ENCODE measurements around the gene MOB3C.

MOB3C gene

DNA sequence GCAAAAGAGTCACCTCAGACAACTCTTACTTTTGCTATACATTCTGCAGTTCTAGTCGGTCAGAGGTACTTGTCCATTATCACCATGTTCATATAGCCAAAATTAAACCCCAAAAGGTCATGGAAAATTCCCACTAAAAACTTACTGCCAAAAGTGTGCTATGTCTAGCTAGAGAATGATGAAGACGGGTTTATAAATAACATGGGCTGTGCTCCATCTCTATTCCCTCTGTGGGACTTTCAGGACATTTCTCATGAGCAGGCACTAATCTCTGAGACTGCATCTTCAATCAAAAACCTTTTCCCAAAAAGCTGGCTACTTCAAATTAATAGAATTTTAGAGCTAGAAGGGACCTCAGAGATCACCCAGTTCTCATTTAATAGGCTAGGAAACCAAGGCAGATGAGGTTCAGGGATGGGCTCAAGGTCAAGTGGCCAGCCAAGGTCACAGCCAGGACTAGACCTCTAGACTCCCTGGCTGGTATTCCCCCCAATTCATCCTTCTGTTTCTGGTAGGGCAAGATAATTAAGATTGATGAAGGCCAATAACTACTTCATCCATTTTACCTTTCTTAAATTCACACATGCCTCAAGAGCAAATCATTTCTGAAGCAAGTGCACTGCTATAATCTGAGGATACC lies 21.0 kb upstream of the MOB3C start:
- DNase-seq (ENCODE audit: low read depth), result no peak

DNA sequence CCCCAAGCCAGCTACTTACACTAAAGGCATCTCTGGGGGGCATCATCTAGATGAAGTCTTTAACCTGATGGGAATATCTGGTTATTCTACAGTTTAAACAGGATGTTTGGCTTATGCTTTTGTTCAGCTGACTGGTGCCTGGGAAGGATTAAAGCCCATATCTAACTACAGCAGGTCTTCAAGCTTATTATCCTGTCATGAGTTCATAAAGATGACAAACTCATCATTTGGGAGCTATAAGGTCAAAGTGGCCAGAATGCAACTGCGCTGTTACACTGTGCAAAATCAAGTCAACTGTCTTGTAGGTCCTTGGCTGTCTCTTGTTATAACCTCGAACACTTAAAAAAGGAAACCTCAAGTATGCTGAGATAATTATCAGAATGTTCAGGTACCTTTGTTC lies 18.6 kb upstream of the MOB3C start:
- DNase-seq (ENCODE audit: low read depth), result no peak

DNA sequence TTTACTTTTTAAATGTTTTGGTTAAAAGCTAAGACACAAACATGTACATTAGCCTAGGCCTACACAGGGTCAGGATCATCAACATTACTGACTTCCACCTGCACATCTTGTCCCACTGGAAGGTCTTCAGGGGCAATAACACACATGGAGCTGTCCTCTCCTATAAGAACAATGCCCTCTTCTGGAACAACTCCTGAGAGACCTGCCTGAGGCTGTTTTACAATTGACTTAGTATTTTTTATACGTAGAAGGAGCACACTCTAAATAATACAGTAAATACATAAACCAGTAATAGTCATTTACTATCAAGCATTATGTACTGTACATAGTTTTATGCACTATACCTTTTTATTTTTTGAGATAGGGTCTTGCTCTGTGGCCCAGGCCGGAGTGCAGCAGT lies 14.1 kb upstream of the MOB3C start:
- DNase-seq (ENCODE audit: low read depth), result no peak

DNA sequence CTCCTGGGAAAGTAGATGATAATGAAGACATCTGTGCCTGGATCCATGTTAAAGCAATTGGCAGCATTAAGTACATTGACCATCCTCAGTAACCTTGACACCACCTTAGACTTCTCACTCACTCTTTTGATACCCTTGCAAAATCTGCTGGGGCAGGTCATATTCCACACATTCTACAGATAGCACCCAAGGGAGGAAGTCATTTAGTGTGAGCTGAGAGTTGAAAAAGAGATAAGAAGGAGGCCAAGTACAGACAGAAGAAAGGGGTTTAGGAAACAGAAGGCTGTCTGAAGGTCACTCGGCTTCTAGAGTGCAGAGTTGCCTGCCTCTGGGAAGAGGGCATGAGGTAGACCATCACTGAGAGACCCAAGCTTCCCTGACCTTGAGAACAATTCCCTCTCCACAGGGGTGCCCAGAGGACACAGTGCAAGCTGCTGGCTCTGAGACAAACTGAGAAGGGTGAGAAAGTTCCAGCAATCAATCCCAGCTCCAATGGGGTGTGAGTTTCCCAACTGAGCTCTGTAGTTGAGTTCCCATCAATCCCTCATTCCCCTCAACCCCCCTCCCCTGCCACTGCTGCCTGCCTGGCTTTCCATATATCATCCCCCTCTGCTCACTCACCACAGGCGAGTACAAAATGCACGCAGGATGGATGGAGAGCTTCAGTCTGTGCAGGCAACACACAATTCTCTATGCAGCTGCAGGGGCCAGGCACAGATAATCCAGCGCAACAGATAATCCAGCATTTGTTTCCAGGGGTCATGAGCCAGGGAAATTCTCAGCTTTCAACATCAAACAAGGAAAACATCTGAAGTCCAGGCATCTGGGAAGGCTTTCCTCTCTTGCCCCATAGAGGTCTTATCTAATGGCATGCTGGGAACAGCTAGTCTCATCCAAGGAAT lies 7.4 kb upstream of the MOB3C start:
- DNase-seq (ENCODE audit: low read depth), result no peak

DNA sequence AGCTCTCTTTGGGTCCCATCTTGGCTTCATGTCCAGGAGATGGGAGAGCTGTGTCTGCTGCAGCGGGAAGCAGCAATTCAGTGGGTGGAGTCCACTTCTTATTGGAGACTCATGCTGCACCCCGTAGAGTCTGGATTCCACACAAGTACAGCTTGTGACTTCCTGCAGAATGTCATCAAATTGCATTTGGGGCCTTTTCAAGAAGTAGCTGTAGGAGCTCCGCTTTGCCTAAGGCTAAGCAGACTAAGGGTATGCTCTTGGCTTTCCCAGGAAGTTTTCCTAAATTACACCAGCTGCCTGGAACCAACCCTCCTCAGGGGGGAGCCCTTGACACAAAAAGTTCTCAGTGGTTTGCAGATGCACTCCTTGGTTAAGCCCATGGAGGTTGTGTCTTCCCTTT lies 5.7 kb upstream of the MOB3C start:
- no peak for DNase-seq (ENCODE audit: low read depth)

DNA sequence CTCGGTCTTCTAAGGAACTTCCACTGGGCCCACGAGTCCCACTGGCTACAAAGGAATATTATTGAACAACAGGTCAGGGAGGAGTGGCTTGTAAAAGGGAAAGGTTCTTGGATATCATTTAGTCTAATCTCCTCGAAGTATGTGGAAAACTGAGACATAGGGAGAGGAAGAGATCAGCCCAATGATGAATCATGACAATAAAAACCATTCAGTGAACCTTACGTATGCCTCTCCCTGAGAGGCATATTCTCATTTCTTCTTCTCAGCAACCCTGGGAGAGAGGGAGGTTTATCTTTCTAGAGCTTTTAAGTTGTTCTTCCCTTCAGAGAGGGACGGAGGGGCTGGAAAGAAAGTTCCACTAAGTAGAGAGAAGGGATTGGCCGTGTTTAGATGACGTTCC lies 5.3 kb upstream of the MOB3C start:
- DNase-seq (ENCODE audit: low read depth), result no peak

DNA sequence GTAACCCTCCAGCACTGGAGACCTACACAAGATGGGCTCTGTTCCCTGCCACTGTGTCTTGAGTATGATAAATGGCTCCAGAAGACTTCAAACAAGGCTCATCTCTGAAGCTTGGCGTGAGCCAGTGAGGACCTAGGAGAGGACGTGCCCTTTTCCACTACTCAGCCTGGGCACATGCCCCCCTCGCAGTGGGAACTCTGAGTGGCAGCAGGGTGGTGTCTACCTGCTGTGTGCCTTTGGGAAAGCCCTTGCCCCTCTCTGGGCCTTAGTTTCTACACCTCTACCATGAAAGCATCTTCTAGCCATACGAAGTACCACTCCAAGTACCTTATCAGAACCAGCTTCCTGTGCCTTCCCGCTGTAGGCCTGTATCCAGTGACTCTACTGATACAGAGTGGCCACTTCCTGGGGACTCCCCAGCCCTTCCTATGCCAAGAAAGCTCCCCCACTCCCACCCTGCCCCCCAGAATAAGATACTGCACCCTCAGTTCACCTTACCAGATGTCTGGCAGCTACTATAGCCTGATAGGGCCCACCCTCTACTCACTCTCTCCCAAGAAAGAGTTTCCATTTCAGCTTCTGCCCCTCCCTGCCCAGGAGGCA lies 3.1 kb upstream of the MOB3C start:
- no peak for DNase-seq (ENCODE audit: low read depth)

DNA sequence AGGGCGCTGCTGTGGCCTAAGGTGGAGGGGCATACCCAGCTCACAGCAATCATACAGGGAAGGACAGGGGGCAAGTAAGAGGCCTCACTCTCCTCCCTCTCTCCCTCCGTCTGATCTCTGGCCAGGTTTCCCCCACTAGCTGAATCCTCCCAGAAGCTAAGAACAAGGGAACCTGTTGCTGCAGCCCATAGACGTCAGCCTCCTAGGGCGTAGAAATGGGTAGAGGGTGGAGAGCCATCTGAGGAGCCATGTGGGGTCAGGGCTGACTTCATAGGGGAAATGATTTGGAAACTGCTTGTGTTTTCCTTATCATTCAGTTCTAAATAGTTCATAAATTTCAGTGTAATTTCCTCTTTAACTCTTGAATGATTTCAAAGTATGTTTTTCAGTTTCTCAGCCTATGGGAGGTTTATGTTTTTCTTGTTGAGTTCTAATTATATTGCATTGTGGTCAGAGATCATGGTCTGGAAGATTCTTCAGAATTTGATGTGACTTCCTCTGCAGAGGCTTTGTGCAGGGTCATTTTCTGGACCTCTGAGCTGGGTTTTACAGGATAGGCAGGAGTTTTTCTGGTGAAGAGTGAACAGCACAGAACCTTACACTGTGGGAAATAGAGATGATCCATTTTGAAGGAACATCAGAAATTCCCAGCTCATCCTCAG lies 2.3 kb upstream of the MOB3C start:
- DNase-seq (ENCODE audit: low read depth), result no peak

DNA sequence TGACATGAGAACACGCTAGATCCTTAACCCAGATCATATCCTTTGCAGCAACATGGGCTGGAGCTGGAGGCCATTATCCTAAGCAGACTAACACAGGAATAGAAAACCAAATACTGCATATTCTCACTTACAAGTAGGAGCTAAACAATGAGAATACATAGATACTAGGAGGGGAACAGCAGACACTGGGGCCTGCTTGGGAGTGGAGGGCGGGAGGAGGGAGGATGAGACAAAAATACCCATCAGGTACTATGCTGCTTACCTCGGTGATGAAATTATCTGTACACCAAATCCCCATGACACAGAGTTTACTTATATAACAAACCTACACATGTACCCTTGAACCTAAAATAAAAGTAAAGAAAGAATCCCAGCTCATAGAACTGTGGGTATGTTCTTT lies 1.2 kb upstream of the MOB3C start:
- DNase-seq (ENCODE audit: low read depth), result no peak

DNA sequence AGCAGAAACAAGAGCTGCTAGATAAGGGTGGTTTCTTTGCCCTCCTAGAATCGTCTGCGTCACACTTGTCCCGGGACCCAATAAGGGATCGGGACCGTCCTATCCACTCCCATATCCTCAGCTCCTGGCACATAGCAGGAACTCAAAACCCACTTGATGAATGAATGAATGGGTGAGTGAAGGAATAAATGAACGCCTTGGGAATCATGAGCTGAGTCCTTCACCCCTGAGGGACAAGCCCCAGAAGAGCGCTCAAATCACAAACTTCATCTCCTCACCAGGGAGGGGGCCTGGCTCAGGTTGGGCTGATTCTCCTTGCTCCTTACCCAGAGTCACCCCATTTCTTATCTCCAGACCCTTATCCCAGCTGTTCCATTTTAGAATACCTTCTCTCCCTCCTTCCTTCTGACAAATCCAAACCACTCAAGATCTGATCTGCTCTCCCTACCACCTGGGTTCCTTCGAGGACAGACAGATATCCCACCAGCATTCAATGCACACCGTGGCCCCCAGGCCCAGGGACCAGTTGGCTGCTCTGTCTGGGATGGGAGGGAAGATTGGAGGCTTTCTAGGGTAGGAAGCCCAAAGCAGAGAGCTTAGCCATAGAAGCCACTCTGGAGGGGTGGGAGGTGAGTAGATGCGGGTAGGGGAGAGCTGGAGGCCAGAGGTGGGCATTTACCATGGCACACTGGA lies 643 bp upstream of the MOB3C start:
- DNase-seq (ENCODE audit: low read depth), result no peak

DNA sequence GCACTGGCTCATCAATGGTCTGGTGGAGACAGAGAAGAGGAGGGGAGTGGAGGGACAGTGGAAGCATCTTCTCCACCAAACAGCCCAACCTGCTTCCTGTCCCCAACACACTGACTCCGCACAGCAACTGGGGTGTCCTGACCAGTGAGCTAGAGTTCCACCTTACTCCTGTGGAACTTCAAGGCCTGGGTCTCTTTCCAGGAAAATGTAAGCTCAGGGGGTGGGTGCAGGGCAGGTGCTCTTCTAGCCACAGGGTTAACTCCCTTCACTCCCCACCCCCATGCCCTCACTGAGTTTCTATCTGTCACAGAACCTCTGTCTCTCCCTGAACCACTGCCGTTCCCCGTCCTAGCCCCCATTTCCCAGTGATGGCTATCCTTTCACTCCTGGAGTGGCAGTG lies 876 bp downstream of the MOB3C start:
- no peak for DNase-seq (ENCODE audit: low read depth)

DNA sequence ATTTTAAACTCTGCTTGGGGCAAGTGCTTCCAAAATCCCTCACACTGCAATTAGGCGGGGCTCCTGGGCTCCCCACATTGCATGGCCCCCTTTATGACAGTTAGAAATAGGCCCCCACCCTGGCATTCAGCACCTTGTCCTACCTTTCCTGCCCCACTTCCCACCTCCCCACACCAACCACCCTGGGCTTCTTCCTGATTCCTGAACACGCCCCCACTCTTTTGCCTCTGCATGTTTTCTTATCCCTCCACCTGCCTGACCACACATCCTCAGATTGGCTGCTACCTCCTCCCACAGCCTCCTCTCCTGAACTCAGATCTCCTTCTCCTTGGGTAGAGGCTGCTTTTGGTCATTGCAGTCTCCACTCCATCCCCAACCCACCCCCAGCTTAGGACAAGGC lies 1.5 kb downstream of the MOB3C start:
- DNase-seq (ENCODE audit: low read depth), result no peak

DNA sequence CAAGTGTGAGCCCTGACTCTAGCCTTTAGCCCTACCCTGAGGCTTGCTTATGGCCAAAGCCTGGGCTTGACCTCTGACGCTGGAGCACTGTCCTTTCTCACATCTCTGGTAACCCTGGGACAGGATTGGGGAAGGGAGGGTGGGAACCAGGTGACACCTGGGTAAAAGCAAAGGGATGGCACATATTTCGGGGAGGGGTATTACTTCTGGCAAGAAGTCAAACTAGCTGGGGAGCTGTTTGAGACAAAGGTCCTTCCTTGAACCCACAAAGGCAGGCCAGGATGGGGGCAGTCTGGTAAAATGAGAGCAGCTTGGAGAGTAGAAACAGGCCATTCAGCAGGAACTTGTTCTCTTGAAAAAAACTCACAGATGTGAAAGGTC lies 2.0 kb downstream of the MOB3C start:
- DNase-seq (ENCODE audit: low read depth), result no peak

DNA sequence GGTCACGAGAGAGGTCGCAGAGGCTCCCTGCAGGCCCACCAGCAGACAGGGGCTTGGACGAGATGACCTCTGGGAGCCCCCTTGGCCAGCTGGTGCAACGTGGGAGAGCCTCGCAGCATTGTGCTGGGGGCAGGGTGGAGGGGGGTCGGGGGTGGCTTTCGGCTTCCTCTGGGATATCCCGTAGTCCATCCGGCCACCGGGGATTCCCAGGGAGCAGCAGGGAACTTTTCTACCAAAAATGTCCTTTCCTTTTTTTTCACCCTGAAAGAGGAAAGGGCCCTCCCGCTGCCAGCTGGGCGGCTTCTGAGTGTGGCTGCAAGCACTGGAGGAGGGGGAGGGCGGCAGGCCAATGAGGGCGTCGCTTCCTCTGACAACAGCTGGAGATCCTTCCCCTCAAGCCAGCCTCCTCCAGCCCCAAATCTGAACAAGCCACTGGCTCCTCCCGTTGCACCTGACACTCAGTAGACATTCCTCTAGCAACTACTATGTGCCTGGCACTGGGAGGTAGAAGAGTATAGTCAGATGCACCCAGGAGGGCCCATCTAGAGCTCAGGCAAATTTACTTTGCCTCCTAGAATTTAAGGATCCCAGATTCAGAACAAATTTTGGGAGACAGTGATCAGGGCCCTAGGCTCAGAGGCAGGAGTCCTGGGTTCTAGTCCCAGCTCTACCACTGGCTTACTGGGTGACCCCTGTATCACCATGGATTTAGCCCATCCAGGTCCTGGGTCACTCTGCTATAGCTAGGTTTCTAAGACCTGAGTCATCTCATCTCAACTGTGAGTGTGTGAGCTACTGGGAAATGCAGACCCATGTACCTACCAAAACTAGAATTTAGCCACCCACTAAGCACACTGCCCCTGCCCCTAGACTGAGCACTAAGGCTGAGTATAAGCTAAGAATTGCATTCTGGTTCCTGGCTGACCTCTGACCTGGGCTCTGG lies 2.7 kb downstream of the MOB3C start:
- DNase-seq (ENCODE audit: low read depth), result no peak

DNA sequence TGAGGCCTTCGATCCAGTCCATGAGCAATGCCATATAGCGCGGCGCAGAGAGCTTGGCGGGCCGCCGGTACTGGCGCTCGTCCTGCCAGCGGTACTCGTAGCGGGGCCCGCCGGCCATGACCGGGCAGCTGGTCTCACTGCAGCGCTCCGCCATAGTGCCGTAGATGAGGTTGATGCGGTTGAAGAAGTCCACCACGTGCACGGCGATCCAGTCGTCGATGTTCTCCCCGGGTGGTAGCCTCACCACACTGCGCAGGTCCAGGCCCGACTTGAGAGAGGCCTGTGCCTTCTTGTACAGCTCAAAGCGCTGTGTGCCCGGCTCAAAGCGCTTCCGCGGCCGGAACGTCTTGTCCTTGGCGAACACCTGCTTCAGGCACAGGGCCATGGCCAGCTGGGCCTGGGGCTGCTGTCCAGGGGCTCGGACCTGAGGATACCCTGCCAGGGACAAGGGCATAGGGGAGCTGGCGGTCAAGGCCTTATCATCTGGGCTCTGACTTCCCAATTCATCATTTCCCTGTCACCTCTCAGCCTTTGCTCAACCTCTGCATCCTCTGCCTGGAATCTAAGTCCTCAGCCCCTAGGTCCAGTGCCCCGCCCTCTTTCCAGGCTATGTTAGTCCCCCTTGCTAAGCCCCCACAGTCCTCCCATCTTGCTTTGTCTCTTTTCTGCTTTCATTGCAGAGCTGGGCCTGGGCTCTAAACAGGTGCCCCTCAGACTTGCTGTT lies 3.5 kb downstream of the MOB3C start:
- no peak for DNase-seq (ENCODE audit: low read depth)

DNA sequence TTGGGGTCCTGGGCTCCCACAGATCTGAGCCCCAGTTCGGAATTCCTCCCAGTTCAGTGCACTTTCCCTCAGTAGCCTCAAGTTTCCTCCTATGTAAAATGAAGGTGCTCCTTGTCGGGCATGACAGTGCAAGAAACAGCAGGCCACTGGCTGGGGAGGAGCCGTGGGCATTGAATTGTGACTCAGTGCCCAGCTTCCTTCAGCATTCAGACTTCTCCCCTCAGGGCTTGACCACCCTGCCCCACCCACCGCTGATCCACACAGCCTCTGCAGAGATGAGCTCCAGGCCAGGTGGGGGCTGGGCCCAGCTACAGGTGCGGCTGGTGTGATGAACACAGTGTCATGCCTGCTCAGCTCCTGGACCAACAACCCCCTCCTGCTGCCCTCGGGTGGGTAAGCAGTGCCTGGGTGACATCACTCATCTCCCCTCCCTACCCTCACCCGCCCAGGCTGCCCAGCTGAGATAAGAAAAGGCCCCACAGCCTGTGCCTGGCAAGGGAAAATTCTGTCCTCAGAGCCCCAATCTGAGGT lies 4.9 kb downstream of the MOB3C start:
- DNase-seq (ENCODE audit: low read depth), result no peak

DNA sequence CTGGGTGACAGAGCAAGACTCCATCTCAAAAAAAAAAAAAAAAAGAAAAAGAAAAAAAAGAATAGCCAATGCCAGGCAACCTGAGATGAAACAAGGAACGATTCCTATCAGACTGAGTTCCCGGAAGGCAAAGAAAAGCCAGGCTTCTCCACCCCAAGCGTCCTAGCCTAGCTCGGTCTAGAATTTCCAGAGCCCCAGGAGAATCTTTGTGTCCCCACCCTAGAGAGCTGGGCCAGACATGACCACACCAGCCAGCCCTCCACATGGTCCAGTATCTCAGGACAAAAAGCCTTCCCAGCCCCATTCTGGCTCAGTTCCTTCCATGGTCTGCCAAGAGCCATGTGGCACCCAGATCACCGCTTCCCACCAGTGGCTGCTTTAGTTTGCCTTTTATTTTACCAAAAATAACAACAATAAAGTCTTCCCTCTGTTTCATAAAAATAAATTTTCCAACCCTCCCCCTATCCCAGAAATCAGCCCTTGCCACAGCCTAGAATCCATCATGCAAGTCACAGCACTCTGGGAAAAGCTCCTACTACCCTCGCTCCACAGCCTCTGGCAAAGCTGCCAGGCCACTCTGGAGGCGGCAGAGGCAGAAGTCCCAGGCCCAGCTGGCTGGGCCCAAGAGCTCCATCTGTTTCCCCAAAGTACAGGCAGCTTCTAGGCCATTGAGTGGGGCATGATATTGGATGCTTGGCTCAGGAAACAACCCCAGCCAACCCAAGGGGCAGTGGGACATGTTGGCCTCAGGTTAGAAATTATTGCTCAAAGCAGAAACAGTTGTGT lies 9.1 kb downstream of the MOB3C start:
- no peak for DNase-seq (ENCODE audit: low read depth)

DNA sequence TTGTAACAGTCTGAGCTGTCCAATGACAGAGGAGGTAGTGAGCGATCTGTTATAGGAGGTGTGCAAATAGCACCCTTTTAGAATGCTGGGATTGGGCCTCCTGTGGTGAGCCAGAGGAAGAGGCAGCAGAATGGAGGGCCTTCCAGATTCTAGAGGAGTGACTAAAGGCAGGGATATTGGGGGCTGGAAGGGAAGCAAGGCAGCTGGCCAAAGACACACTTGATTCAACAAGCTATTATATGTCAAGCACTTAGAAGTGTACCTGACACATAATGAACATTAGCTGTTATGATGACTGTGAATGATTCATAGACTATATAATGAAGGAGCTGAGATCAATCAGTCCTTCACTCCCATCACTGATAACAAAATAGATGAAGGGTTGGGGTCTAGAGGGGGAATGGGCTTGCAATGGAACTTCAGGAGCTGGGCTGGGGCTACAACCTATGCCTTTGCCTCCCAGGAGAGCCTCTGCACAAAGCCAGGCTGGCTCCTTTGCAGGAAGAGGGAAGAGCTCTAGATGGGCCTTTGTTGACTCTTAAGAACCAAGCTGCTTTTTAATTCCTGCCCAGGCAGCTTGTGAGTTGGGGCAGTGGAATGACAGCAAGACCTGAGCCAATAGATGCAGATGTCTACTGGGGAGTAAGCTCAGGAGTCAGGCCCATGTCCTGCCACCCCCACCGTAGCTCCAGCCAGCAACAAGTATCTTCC lies 10.2 kb downstream of the MOB3C start:
- DNase-seq (ENCODE audit: low read depth), result no peak

DNA sequence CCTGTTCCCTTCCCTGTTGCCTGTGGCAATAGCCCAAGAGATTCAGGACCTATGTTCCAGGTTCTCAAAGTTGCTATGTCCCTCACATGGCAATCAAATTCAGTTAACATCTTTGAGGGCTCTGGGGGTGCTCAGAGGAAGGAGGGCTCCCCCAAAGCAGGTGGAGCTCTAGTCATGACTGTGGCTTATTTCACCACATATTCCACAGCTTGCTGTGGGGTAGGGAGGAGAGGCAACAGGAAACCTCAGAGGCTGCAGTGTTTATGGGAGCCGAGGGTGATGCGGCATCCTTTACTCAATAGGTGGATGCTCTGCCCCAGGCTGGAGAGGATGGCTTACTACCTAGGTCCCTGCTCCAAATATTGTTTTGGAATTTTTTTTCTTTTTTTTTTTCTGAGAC lies 11.4 kb downstream of the MOB3C start:
- no peak for DNase-seq (ENCODE audit: low read depth)

Data from stimulated activated CD8-positive, alpha-beta memory T cell treated with anti-CD3 and anti-CD28 coated beads, Interleukin-15, amount 100 ng/mL, for 24 hours (primary cell).